Activated naive CD8-positive, alpha-beta T cell treated with anti-CD3 and anti-CD28 coated beads for 36 hours (primary cell): ENCODE data around the gene PTGDR2. TPM values are rescaled to one million over a fixed set of nuclear protein-coding genes. Genes with fewer than 3 reads are reported as not detected.

Source experiments
- DNase-seq: peaks from one replicate; pipeline ENCODE4 v3.0.0; 2021
- H3K27ac Mint-ChIP-seq: one replicate; pipeline ENCODE4 v1.8.0; 2022; ENCODE audit warnings: mild to moderate bottlenecking, moderate library complexity, mixed read lengths
- H3K27me3 Mint-ChIP-seq: one replicate; pipeline ENCODE4 v1.8.0; 2022; ENCODE audit warnings: mild to moderate bottlenecking, mixed read lengths
- H3K36me3 Mint-ChIP-seq: one replicate; pipeline ENCODE4 v1.8.0; 2021; ENCODE audit warnings: mild to moderate bottlenecking, mixed read lengths
- H3K4me1 Mint-ChIP-seq: one replicate; pipeline ENCODE4 v1.8.0; 2021; ENCODE audit warnings: mixed read lengths
- H3K4me3 Mint-ChIP-seq: one replicate; pipeline ENCODE4 v1.8.0; 2022; ENCODE audit warnings: mild to moderate bottlenecking, moderate library complexity, mixed read lengths
- H3K9me3 Mint-ChIP-seq: one replicate; pipeline ENCODE4 v1.8.0; 2022; ENCODE audit warnings: mixed read lengths
- total RNA-seq, 2 experiments: library from RNA; stranded (reverse); gene quantifications; one replicate each; pipeline ENCODE4 v1.2.3, GENCODE V29; 2021

Gene PTGDR2
- total RNA-seq, 2 experiments from 2014 or later, result 0.12 to 0.16 TPM

- peaks cover 18% of the 10 kb centered on the region for H3K36me3 Mint-ChIP-seq
- H3K4me1 Mint-ChIP-seq, result peaks cover 26% of the 10 kb centered on the region
- H3K27me3 Mint-ChIP-seq, result no peaks in the 10 kb centered on the region
- no peaks in the 10 kb centered on the region for H3K9me3 Mint-ChIP-seq
- DNase-seq, result no peak
- H3K27ac Mint-ChIP-seq, result no peak overlapping the region
- H3K4me3 Mint-ChIP-seq, result no peak overlapping the region
Observed at GRCh38 chr11:60854847-60855725, 664 bp downstream of the PTGDR2 start.

- peaks cover 20% of the 10 kb centered on the region for H3K36me3 Mint-ChIP-seq
- no peak overlapping the region for H3K27ac Mint-ChIP-seq
- DNase-seq, result no peak
- H3K4me3 Mint-ChIP-seq, result no peak overlapping the region
- H3K9me3 Mint-ChIP-seq, result no peaks in the 10 kb centered on the region
- H3K27me3 Mint-ChIP-seq, result no peaks in the 10 kb centered on the region
- H3K4me1 Mint-ChIP-seq, result peaks cover 26% of the 10 kb centered on the region
Observed at GRCh38 chr11:60854140-60854846, 1.5 kb downstream of the PTGDR2 start.

- peaks cover 15% of the 10 kb centered on the region for H3K4me1 Mint-ChIP-seq
- H3K36me3 Mint-ChIP-seq, result peaks cover 20% of the 10 kb centered on the region
- no peak overlapping the region for H3K27ac Mint-ChIP-seq
- H3K9me3 Mint-ChIP-seq, result no peaks in the 10 kb centered on the region
- no peak for DNase-seq
- no peaks in the 10 kb centered on the region for H3K27me3 Mint-ChIP-seq
- H3K4me3 Mint-ChIP-seq, result no peak overlapping the region
Observed at GRCh38 chr11:60852982-60853950, 2.5 kb downstream of the PTGDR2 start.

- no peaks in the 10 kb centered on the region for H3K9me3 Mint-ChIP-seq
- no peak overlapping the region for H3K27ac Mint-ChIP-seq
- H3K36me3 Mint-ChIP-seq, result peaks cover 20% of the 10 kb centered on the region
- no peak overlapping the region for H3K4me3 Mint-ChIP-seq
- H3K27me3 Mint-ChIP-seq, result no peaks in the 10 kb centered on the region
- no peak for DNase-seq
- H3K4me1 Mint-ChIP-seq, result peaks cover 10% of the 10 kb centered on the region
Observed at GRCh38 chr11:60852117-60852981, 3.4 kb downstream of the PTGDR2 start.

- Mint-ChIP-seq H3K27me3 (no peaks in the 10 kb centered on the region), H3K4me3 (no peak overlapping the region), H3K27ac (no peak overlapping the region), H3K4me1 (peaks cover 12% of the 10 kb centered on the region), H3K36me3 (peaks cover 23% of the 10 kb centered on the region), H3K9me3 (no peaks in the 10 kb centered on the region)
- DNase-seq, result no peak
Observed at GRCh38 chr11:60851327-60852104, 4.2 kb downstream of the PTGDR2 start.

GRCh38 chr11:60849641-60850520 is 5.9 kb downstream of the PTGDR2 start:
- DNase-seq, result no peak
- H3K4me3 Mint-ChIP-seq, result no peak overlapping the region
- H3K27ac Mint-ChIP-seq, result no peak overlapping the region
- peaks cover 32% of the 10 kb centered on the region for H3K36me3 Mint-ChIP-seq
- no peaks in the 10 kb centered on the region for H3K9me3 Mint-ChIP-seq
- peaks cover 12% of the 10 kb centered on the region for H3K4me1 Mint-ChIP-seq
- no peaks in the 10 kb centered on the region for H3K27me3 Mint-ChIP-seq

- H3K27me3 Mint-ChIP-seq, result no peaks in the 10 kb centered on the region
- no peak overlapping the region for H3K4me3 Mint-ChIP-seq
- peaks cover 43% of the 10 kb centered on the region for H3K36me3 Mint-ChIP-seq
- no peaks in the 10 kb centered on the region for H3K9me3 Mint-ChIP-seq
- H3K4me1 Mint-ChIP-seq, result peaks cover 20% of the 10 kb centered on the region
- H3K27ac Mint-ChIP-seq, result no peak overlapping the region
- no peak for DNase-seq
Observed at GRCh38 chr11:60848714-60849151, 7.0 kb downstream of the PTGDR2 start.

- Mint-ChIP-seq H3K4me1 (peaks cover 28% of the 10 kb centered on the region), H3K27ac (no peak overlapping the region), H3K27me3 (no peaks in the 10 kb centered on the region)
Observed at GRCh38 chr11:60847896-60848295, 7.9 kb downstream of the PTGDR2 start.

GRCh38 chr11:60847281-60847680 is 8.5 kb downstream of the PTGDR2 start:
- no peak overlapping the region for H3K4me3 Mint-ChIP-seq
- peaks cover 28% of the 10 kb centered on the region for H3K4me1 Mint-ChIP-seq
- H3K36me3 Mint-ChIP-seq, result peaks cover 55% of the 10 kb centered on the region
- no peak overlapping the region for H3K27ac Mint-ChIP-seq
- no peak for DNase-seq
- no peaks in the 10 kb centered on the region for H3K27me3 Mint-ChIP-seq
- H3K9me3 Mint-ChIP-seq, result no peaks in the 10 kb centered on the region

More at GRCh38 chr11:60847896-60848295, 7.9 kb downstream of the PTGDR2 start:
- no peak overlapping the region for H3K4me3 Mint-ChIP-seq
- no peak for DNase-seq
- no peaks in the 10 kb centered on the region for H3K9me3 Mint-ChIP-seq
- H3K36me3 Mint-ChIP-seq, result peaks cover 49% of the 10 kb centered on the region

GRCh38 chr11:60845338-60845737 is 10.4 kb downstream of the PTGDR2 start:
- H3K27me3 Mint-ChIP-seq, result no peaks in the 10 kb centered on the region
- DNase-seq, result no peak
- peaks cover 42% of the 10 kb centered on the region for H3K36me3 Mint-ChIP-seq
- peaks cover 36% of the 10 kb centered on the region for H3K4me1 Mint-ChIP-seq
- no peaks in the 10 kb centered on the region for H3K9me3 Mint-ChIP-seq
- H3K4me3 Mint-ChIP-seq, result peak overlapping the region; percentile 89
- H3K27ac Mint-ChIP-seq, result no peak overlapping the region

GRCh38 chr11:60844870-60845221 is 10.9 kb downstream of the PTGDR2 start:
- Mint-ChIP-seq H3K27ac (peak overlapping the region; percentile 1), H3K27me3 (no peaks in the 10 kb centered on the region), H3K9me3 (no peaks in the 10 kb centered on the region), H3K36me3 (peaks cover 39% of the 10 kb centered on the region), H3K4me1 (peaks cover 36% of the 10 kb centered on the region), H3K4me3 (peak overlapping the region; percentile 89)
- no peak for DNase-seq

- Mint-ChIP-seq H3K27me3 (no peaks in the 10 kb centered on the region), H3K4me3 (peak overlapping the region; percentile 89), H3K36me3 (peaks cover 39% of the 10 kb centered on the region), H3K9me3 (no peaks in the 10 kb centered on the region), H3K27ac (peak overlapping the region; percentile 50), H3K4me1 (peaks cover 36% of the 10 kb centered on the region)
- no peak for DNase-seq
Observed at GRCh38 chr11:60844045-60844869, 11.5 kb downstream of the PTGDR2 start.
